Activated B cell treated with CpG ODN at 0.5 μM for 24 hours (primary cell): ENCODE results near the gene EDARADD. TPM values are rescaled to one million over a fixed set of nuclear protein-coding genes. Genes with fewer than 3 reads are reported as not detected.

Experiments
- ATAC-seq: fragments of 200-7000 bp; cut with Tn5 transposase; one replicate; pipeline ENCODE4 v1.10.0; 2021; ENCODE audit warnings: low read depth, mild to moderate bottlenecking, moderate library complexity
- CTCF ChIA-PET: fragments of 350-600 bp; sonication (Branson Sonifier 250); formaldehyde crosslinking; loops from one replicate; lab custom pipeline; 2021; ENCODE audit warnings: antibody characterized with exemption; lab: Charles Lee
- POLR2A ChIA-PET: fragments of 350-600 bp; sonication (Branson Sonifier 250); formaldehyde crosslinking; loops from one replicate; lab custom pipeline; 2021; ENCODE audit warnings: antibody characterized with exemption; lab: Charles Lee
- DNase-seq: peaks from one replicate; pipeline ENCODE4 v3.0.0; 2022
- H3K27ac Mint-ChIP-seq: one replicate; pipeline ENCODE4 v1.8.0; 2020; ENCODE audit warnings: mixed read lengths
- H3K27me3 Mint-ChIP-seq: one replicate; pipeline ENCODE4 v1.8.0; 2021; ENCODE audit warnings: mixed read lengths
- H3K36me3 Mint-ChIP-seq: one replicate; pipeline ENCODE4 v1.8.0; 2021; ENCODE audit warnings: low read depth, mixed read lengths
- H3K4me1 Mint-ChIP-seq: one replicate; pipeline ENCODE4 v1.8.0; 2021; ENCODE audit warnings: mixed read lengths
- H3K4me3 Mint-ChIP-seq: one replicate; pipeline ENCODE4 v1.8.0; 2020; ENCODE audit warnings: mild to moderate bottlenecking, mixed read lengths
- H3K9me3 Mint-ChIP-seq: one replicate; pipeline ENCODE4 v1.8.0; 2020; ENCODE audit warnings: mixed read lengths
- intact Hi-C: fragments of 100-400 bp; cut with micrococcal nuclease; formaldehyde crosslinking; loops from one replicate; pipeline ENCODE4 v1.15.1; 2024
- total RNA-seq: library from RNA; stranded (reverse); gene quantifications from 2 replicates; pipeline ENCODE4 v1.2.3, GENCODE V29; 2022
- TF ChIP-seq, protein P1 (sequence below): fragments of 200-600 bp; IDR thresholded peaks from one replicate; pipeline ENCODE4 v1.8.0; 2022; ENCODE audit warnings: antibody characterized with exemption, mild to moderate bottlenecking

Gene EDARADD
- total RNA-seq, 1 donor from 2014 or later = not detected

DNA sequence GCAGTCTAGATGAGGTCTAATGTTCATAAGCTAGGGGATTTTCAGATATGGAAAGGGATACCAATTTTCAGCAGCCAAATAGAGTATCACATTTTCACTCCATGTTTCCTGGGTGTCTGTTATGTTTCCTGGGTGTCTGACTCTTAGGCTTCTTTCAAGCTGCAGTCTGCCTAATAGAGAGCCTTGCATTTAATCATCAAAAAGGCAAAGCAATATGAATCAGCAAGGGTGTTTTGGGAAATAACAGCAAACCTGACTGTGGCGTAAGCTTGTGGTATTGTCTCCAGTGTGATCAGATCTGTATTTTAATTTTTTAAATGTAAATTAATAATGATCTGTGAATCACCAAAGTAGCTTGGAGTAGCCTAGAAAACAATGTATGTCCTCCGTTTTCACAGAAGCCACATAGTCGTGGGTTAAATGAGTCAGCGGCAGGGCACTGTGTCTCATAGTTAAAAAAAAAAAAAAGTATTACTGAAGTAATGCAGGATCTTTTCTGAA, 140.1 kb downstream of the EDARADD start:
- H3K27me3 Mint-ChIP-seq = no peaks in the 10 kb centered on the region
- no peak overlapping the region for H3K4me3 Mint-ChIP-seq
- no peaks in the 10 kb centered on the region for H3K9me3 Mint-ChIP-seq
- no peak for ATAC-seq
- POLR2A ChIA-PET = no interaction called here
- TF ChIP-seq, protein P1, sequence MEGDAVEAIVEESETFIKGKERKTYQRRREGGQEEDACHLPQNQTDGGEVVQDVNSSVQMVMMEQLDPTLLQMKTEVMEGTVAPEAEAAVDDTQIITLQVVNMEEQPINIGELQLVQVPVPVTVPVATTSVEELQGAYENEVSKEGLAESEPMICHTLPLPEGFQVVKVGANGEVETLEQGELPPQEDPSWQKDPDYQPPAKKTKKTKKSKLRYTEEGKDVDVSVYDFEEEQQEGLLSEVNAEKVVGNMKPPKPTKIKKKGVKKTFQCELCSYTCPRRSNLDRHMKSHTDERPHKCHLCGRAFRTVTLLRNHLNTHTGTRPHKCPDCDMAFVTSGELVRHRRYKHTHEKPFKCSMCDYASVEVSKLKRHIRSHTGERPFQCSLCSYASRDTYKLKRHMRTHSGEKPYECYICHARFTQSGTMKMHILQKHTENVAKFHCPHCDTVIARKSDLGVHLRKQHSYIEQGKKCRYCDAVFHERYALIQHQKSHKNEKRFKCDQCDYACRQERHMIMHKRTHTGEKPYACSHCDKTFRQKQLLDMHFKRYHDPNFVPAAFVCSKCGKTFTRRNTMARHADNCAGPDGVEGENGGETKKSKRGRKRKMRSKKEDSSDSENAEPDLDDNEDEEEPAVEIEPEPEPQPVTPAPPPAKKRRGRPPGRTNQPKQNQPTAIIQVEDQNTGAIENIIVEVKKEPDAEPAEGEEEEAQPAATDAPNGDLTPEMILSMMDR = no peak
- CTCF ChIA-PET = no interaction called here
- DNase-seq = no peak
- H3K4me1 Mint-ChIP-seq = peaks cover 27% of the 10 kb centered on the region
- H3K27ac Mint-ChIP-seq = no peak overlapping the region
- intact Hi-C loops = no loop called here
- H3K36me3 Mint-ChIP-seq = peaks cover 42% of the 10 kb centered on the region

Other genes with a start within 250 kb of the EDARADD start
- 13.2 and 17.5 TPM in 2 replicates for gene ERO1B, start 112.3 kb upstream of the EDARADD start, total RNA-seq
- gene LGALS8, start 129.7 kb downstream of the EDARADD start, total RNA-seq = 36.0 and 37.4 TPM in 2 replicates
- gene HEATR1, start 210.2 kb downstream of the EDARADD start, total RNA-seq = 69.3 and 78.5 TPM in 2 replicates